ENCODE results near the gene CAPN5.

CAPN5 gene

DNA sequence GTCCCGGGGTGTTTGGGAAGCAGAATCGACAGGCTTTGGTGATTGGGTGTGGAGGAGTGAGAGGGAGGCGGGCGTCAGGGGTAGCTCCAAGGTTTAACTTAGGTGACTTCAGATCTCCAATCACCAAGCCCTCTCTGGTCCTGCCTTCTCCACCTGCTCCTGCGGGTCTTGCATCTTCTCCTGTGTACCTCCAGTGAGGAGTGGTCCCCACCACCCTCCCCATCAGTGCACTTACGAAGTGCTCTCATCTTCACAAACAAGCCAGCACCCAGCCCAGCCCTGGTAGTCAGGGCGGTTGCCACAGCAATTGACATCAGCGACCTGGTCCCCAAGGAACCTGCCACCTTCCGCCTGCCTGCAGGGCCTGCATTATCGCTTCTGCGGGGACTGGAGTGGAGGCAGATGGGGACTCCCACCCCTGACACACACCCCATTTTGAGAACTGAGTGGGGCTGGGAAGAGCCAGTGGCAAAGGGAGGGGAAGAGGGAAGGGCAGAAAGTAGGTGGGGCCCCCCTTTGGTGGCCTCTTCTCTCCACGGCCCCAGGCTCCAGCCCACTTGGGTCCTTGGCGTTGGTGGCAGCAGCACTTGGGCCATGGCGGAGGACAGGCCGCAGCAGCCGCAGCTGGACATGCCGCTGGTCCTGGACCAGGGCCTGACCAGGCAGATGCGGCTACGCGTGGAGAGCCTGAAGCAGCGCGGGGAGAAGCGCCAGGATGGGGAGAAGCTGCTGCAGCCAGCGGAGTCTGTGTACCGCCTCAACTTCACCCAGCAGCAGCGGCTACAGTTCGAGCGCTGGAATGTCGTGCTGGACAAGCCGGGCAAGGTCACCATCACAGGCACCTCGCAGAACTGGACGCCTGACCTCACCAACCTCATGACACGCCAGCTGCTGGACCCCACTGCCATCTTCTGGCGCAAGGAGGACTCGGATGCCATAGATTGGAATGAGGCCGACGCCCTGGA lies 35.8 kb downstream of the CAPN5 start, which contains the start of gene OMP:
TSS of gene OMP (plus strand) at position 595 of the 965 bp plus-strand sequence. CDS start at position 595, 0 bp downstream.
- no peak for DNase-seq

- DNase-seq, result no peak
Observed at GRCh38 chr11:77103319-77103718, 36.5 kb downstream of the CAPN5 start.

GRCh38 chr11:77104727-77105126 lies 38.0 kb downstream of the CAPN5 start:
- DNase-seq, result no peak

DNA sequence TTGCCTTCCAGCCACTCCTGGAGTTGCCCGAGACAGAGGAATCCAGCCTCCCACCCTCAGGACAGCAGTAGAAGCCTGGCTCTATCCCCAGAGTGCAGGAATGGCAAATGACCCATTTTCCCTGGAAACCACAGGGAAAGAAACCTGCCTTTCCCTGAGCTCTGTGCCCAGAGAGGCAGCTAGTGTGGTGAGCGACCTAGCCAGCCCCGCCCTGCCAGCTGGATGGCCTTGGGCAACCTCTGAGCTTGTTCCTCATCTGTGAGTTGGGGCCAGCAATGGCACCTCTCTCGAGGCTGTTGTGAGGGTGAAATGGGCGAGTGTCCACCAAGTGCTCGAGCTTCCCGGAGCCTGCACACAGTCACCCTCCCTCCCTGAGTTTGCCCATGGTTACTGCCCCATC lies 39.5 kb downstream of the CAPN5 start:
- DNase-seq, result no peak

DNA sequence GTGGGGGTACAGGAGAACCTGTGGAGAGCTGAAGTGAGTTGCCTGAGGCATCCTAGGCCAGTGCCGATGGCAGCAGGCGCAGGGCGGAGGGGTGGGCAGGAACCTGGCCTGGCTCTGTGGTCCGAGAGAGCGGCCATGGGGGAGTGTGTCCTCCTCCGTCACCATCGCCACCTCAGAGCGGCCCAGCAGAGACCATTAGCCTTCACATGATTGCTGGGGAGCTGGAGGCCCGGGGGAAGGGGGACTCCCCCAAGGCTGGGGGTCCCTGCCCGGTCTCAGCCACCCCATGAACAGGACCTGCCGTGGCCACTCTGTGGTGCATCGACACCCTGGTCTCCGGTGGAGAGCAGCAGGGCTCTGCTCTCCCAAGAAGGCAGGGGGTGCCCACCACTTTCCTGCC lies 40.0 kb downstream of the CAPN5 start:
- DNase-seq, result no peak

- DNase-seq, result no peak
Observed at GRCh38 chr11:77107950-77108349, 41.2 kb downstream of the CAPN5 start.

DNA sequence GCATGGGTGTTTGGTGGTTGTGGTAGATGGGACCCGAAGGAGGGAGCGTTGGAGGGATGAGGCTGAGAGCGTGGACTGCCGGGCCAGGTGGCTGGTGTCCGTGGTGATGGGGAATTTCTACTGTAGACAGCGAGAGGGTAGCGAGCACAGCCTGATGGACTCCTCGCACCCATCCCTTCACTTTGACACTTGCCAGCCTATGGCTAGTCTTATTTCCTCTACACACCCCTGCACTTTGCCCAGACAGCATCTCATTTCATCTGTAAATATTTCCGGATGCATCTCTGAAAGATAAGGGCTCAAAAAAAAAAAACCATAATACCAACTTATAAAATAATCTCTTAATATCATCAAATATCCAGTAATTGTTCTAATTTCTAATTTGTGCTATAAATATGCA lies 41.7 kb downstream of the CAPN5 start:
- no peak for DNase-seq

DNA sequence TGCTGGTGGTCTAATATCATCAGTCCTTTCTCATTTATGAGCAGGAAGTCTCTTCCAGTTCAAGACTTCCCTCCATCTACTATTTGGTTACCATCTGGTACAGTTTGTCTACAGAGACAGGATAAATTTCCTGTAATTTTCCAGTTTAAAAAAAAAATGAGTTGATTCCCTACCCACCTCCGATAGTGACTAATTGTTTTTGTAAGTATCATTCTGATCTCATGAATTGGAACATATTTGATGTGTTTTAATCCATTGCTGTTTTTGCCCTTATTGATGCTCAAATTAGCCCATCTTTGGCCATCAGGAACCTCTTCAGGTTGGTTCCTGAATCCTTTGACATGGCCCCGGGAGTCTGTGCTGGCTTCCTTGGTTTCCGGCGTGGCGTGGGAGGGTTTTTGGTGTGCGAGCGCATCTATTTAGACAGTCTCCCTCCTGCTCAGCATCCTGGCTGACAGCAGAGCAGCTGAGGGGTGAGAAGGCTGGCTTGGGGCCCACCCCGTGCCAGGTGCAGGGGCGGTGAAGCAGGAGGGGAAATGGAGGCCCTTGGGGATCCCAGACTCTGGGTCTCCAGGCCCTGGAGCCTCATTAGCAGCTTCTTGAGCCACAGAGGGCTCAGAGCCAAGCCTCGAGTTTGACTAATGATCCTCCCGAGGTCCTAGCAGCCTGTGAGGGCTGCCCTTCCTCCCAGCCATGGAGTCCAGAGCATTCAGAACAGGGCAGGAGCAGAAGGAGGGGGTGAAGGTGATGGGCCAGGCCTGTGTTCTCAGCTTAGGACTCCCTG lies 42.7 kb downstream of the CAPN5 start:
- DNase-seq, result no peak

GRCh38 chr11:77110836-77111235 lies 44.1 kb downstream of the CAPN5 start:
- no peak for DNase-seq

DNA sequence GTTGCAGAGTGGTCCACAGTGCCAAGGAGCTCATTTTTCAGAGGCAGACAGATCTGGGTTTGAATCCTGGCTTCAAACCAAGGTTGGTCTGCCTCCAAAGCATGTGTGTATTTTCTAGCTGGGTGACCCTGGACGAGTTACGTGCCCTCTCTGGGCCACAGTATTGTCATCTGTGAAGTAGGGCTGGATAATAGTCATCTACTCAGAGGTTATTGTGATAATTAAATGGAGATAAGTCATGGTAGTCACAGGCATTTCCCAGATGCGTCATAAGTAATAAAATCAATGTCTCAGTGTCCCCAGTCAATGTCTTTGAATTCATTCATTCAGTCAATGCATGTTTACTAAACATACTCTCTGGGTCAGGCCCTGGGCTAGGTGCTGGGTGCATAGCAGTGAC lies 44.5 kb downstream of the CAPN5 start:
- DNase-seq, result no peak

- no peak for DNase-seq
Observed at GRCh38 chr11:77111946-77112345, 45.2 kb downstream of the CAPN5 start.

DNA sequence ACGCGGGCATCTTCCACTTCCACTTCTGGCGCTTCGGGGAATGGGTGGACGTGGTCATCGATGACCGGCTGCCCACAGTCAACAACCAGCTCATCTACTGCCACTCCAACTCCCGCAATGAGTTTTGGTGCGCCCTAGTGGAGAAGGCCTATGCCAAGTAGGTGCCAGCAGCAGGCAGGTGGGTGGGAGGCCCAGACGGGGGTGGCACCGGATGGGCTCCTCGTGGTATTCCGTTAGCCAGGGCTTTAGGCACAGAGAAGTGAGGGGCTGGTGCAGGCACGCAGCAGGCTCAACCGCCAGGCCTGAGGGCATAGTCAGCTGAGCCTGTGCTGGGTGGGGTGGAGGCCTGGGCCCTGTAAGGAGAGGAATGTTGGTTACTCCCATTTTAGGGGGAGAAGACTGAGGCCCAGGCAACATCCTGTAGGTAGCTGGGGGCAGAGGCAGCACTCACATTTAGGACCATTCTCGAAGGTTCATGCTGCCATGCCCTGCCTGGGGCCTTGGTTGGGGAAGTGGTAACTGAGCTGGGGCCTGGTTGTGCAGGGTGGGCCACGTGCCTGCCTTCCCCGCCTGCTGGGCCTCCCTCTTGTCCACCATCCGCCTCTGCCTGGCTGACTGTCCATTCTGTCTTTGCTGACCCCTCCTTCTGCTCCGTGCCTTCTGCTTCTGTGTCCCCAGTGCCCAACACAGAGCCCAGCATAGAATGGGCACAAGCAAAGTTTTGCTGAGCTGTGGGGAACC lies 46.0 kb downstream of the CAPN5 start:
- DNase-seq, result no peak

- DNase-seq, result no peak
Observed at GRCh38 chr11:77113382-77114088, 46.8 kb downstream of the CAPN5 start.

DNA sequence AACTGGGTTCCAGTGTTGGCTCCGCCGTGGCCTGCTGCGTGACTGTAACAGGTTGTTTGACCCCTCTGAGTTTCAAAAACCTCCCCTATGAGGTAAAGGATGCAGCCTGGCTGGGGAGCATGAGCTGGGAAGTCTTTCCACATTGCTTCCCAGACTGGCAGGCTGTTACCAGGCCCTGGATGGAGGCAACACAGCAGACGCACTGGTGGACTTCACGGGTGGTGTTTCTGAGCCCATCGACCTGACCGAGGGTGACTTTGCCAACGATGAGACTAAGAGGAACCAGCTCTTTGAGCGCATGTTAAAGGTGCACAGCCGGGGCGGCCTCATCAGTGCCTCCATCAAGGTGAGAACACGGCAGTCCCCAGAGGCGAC lies 47.3 kb downstream of the CAPN5 start:
- DNase-seq, result no peak

DNA sequence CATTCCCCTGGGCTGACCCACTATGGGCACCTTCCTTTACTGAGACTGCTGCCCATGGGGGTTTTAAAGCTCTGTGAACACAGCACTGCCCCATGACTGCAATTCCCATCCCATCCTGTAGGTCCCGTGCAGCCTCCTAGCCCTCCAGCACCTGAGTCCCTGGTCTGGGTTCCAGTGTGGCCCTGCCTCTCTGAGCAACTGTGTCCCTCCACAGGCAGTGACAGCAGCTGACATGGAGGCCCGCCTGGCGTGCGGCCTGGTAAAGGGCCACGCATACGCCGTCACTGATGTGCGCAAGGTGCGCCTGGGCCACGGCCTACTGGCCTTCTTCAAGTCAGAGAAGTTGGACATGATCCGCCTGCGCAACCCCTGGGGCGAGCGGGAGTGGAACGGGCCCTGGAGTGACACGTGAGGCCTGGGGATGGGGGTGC lies 48.4 kb downstream of the CAPN5 start:
- no peak for DNase-seq

- no peak for DNase-seq
Observed at GRCh38 chr11:77115956-77116355, 49.2 kb downstream of the CAPN5 start.

DNA sequence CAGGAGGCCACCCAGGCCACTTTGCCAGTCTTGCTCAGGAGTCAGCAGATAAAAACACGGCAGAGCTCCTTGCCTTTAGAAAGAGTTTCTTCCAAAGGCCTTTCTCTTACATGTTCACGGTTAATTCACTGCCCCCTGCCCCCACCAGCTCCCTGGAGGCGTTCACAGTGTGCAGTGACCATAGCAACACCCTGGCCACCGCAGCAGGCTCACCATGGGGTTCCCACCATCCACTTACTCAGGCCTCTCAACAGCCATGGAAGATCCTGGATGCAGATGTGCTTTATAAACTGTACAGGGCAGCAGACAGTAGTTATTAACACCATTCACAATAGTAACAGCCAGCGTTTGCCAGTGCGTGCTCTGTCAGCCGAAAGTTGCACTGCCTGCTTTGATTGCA lies 50.7 kb downstream of the CAPN5 start:
- no peak for DNase-seq

GRCh38 chr11:77118086-77118485 lies 51.3 kb downstream of the CAPN5 start:
- DNase-seq, result no peak

DNA sequence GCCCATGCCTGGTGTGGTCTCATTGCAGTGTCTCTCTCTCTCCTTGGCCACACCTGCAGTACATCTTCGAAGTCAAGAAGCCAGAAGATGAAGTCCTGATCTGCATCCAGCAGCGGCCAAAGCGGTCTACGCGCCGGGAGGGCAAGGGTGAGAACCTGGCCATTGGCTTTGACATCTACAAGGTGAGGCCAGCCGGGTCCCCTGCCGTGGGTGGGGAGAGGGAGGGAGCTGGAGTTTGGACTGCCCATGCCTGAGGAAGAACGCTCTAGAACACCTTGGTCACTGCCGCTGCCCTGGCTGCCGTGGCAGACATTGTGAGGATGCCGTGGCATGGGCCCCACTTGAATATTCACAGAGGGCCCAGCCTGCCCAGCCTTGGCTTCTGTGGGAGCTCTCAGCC lies 52.2 kb downstream of the CAPN5 start:
- DNase-seq, result no peak

DNA sequence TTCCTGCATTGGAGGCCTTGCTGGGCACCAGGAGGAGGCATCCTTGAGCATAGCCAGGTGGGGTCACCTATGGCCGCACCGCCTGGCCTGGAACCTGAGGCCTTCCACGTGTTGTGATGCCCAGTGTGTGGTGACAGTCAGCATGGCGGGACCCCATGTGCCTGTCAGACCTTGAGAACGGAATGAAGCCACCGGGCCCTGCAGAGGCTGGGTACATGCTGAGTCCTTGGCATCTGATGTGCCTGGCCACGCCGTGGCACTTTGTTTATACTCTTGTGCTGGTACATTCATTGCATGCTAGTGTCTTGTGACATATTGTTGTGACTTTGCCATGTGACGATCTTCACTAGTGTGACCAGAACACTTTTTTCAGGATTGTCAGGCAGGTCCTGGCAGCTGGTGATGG lies 52.8 kb downstream of the CAPN5 start:
- DNase-seq, result no peak

GRCh38 chr11:77120571-77120970 lies 53.8 kb downstream of the CAPN5 start:
- no peak for DNase-seq

GRCh38 chr11:77121096-77121640 lies 54.4 kb downstream of the CAPN5 start:
- no peak for DNase-seq
